Measurements from ENCODE around the gene BAK1. TPM values are rescaled to one million over a fixed set of nuclear protein-coding genes. Genes with fewer than 3 reads are reported as not detected.

The BAK1 gene
- total and polyA plus RNA-seq, 2 of the 4 experiments (the other 2 are of a cell fraction), result 12.0 to 19.0 TPM

DNA sequence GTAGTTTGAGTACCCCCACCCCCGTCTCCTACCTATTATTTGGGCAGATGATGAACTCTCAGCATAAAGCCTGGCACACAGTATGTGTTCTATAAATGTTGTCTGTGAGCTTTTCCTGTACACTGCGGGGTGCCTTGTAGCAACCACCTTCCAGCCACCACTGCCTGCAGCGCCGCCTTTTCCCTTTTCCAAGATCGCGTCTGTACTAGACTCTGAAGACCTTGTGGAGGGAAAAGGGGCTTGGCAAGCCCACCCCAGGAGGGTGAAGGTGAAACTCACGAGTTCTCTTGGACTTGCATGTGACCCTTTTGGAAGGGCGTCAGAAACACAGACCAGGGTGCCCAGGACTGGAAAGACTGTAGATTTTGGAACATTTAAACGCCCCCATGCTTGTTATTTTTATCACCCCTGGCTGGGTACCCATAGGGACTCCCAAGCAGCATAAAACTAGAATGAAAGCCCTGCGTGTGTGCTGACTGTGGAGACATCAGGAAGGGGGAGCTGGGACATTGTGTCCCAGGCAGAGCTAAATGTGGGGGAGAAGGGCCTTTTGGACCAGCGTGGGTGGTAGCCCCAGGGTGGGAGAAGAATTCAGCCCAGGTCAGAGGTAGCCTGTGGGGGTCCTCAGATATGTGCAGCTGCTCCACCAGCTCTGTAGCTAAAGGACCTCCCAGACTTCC, 8.3 kb downstream of the BAK1 start:
- Histone ChIP-seq H3K79me1 (ENCODE audit: low read depth in 1 of 2, low read length in 2 of 2) (peaks cover 0 to 8% of the 10 kb centered on the region in 2 experiments; a peak in 2 of 4 replicates), H3K23ac (ENCODE audit: low read depth, low read length) (no peak overlapping the region), H3K9me1 (ENCODE audit: insufficient read depth, low read length) (peaks cover 11% of the 10 kb centered on the region; the same call in 1 of the 2 replicates), H3K4ac (ENCODE audit: low read depth, low read length) (peak overlapping the region; percentile 85; the same call in 1 of the 2 replicates), H3K4me3 (ENCODE audit: insufficient read depth, low read depth, low read length) (peak overlapping the region; percentile 54), H2AK5ac (ENCODE audit: low read depth, low read length) (no peak overlapping the region), H3K4me1 (ENCODE audit: control insufficient read depth, insufficient read depth, low read length) (no peaks in the 10 kb centered on the region), H2BK120ac (ENCODE audit: low read depth, low read length) (no peak overlapping the region), H4K8ac (ENCODE audit: low read depth in 2 of 2, low read length in 2 of 2) (peak overlapping the region; percentile 94 to 99), H3K9me3 (ENCODE audit: control insufficient read depth, insufficient read depth, low read length) (no peaks in the 10 kb centered on the region), H4K5ac (ENCODE audit: low read depth, low read length) (peak overlapping the region; percentile 87), H3K27me3 (ENCODE audit: control insufficient read depth, insufficient read depth, low read length) (no peaks in the 10 kb centered on the region), H3K18ac (ENCODE audit: low read depth, low read length) (no peak overlapping the region), H3K56ac (ENCODE audit: extremely low read depth, insufficient read depth, low read length) (no peak overlapping the region), H4K91ac (ENCODE audit: insufficient read depth, low read depth, low read length) (no peak overlapping the region), H4K20me1 (ENCODE audit: insufficient read depth, low read length) (no peaks in the 10 kb centered on the region), H2BK15ac (ENCODE audit: low read depth, low read length) (peak overlapping the region; percentile 7; the same call in 1 of the 3 replicates), H2BK5ac (ENCODE audit: low read depth, low read length, poor library complexity, severe bottlenecking) (no peak overlapping the region), H2BK20ac (ENCODE audit: low read depth, low read length) (no peak overlapping the region), H3K4me2 (ENCODE audit: low read depth, low read length) (peak overlapping the region; percentile 77), H3K9ac (ENCODE audit: low read depth, low read length) (peak overlapping the region; percentile 65), H3K14ac (replicated peaks; ENCODE audit: low read depth, low read length) (peak overlapping the region; percentile 92; the same call in 1 of the 2 replicates), H3K27ac (ENCODE audit: insufficient read depth, low read length) (peak overlapping the region; percentile 33; the same call in 1 of the 2 replicates), H2AK9ac (replicated peaks; ENCODE audit: low read depth, low read length, poor library complexity) (peak overlapping the region; percentile 94), H2AFZ (replicated peaks; ENCODE audit: low read length, poor library complexity) (peak overlapping the region; percentile 97), H3K36me3 (ENCODE audit: control insufficient read depth, insufficient read depth, low read length) (peaks cover 19% of the 10 kb centered on the region)
- BruUV-seq (replicated peaks), result no TSS peak
- TF ChIP-seq, protein P1, sequence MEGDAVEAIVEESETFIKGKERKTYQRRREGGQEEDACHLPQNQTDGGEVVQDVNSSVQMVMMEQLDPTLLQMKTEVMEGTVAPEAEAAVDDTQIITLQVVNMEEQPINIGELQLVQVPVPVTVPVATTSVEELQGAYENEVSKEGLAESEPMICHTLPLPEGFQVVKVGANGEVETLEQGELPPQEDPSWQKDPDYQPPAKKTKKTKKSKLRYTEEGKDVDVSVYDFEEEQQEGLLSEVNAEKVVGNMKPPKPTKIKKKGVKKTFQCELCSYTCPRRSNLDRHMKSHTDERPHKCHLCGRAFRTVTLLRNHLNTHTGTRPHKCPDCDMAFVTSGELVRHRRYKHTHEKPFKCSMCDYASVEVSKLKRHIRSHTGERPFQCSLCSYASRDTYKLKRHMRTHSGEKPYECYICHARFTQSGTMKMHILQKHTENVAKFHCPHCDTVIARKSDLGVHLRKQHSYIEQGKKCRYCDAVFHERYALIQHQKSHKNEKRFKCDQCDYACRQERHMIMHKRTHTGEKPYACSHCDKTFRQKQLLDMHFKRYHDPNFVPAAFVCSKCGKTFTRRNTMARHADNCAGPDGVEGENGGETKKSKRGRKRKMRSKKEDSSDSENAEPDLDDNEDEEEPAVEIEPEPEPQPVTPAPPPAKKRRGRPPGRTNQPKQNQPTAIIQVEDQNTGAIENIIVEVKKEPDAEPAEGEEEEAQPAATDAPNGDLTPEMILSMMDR (conservative IDR thresholded peaks at IDR 0.05; ENCODE audit: low read depth, low read length), result no peak
- peak; percentile 3; the same call in 1 of the 2 replicates for ATAC-seq (ENCODE audit: low read depth)
- WGBS, 2 experiments (ENCODE audit: extremely low coverage in 2 of 2, insufficient read length in 1 of 2), result 60% methylated on average over 2 of the region's 11 CpGs; no CpG with 5 or more reads in 1 of the 2 experiments
- dilution Hi-C loops (cut with HindIII; ENCODE audit: low sequenced_read_pairs, unreplicated experiment), result no loop called here
- CTCF ChIA-PET, result no interaction called here
- in situ Hi-C loops (cut with MboI; ENCODE audit: low sequenced_read_pairs), result no loop called here
- POLR2A ChIA-PET (ENCODE audit: unreplicated experiment), result no interaction called here
- intact Hi-C loops (cut with micrococcal nuclease), result no loop called here
- DNase-seq, result no peak
